ENCODE results near the gene MAP3K4. TPM values are rescaled to one million over a fixed set of nuclear protein-coding genes. Genes with fewer than 3 reads are reported as not detected.

The MAP3K4 gene
- total RNA-seq, 1 experiment from 2014 or later = 54.3 TPM

GRCh38 chr6:160987265-160987664, 4.3 kb upstream of the MAP3K4 start:
- Histone ChIP-seq H4K20me1 (ENCODE audit: control insufficient read depth, insufficient read depth, insufficient read length) (no peaks in the 10 kb centered on the region), H4K5ac (ENCODE audit: insufficient read length, low read depth, low read length) (no peak overlapping the region), H3K79me2 (ENCODE audit: insufficient read depth, low read length) (no peaks in the 10 kb centered on the region), H3K9me3 (ENCODE audit: control insufficient read depth, low read depth, low read length) (no peaks in the 10 kb centered on the region), H3K4me1 (ENCODE audit: insufficient read depth, low read length) (no peaks in the 10 kb centered on the region), H2BK15ac (ENCODE audit: low read depth, low read length) (no peak overlapping the region), H4K91ac (ENCODE audit: insufficient read length, low read depth, low read length) (no peak overlapping the region), H3K4ac (ENCODE audit: low read depth, low read length) (no peak overlapping the region), H3T11ph (ENCODE audit: low read length) (no peak overlapping the region), H3K23me2 (ENCODE audit: insufficient read length, low read depth, low read length, poor library complexity, severe bottlenecking) (peaks cover 3% of the 10 kb centered on the region), H3K27me3 (ENCODE audit: insufficient read depth, low read length) (no peaks in the 10 kb centered on the region), H2AK5ac (ENCODE audit: insufficient read length, low read length) (no peak overlapping the region), H3K4me2 (ENCODE audit: insufficient read depth, insufficient read length, low read length) (no peak overlapping the region), H2BK120ac (ENCODE audit: low read depth, low read length, poor library complexity, severe bottlenecking) (no peak overlapping the region), H2AFZ (ENCODE audit: low read length) (no peak overlapping the region), H4K8ac (replicated peaks; ENCODE audit: insufficient read length, low read depth, low read length) (no peak overlapping the region), H2BK20ac (ENCODE audit: low read depth, low read length, poor library complexity, severe bottlenecking) (no peak overlapping the region), H3K23ac (ENCODE audit: insufficient read length, low read depth, low read length) (no peak overlapping the region), H3K14ac (ENCODE audit: insufficient read depth, low read length) (no peak overlapping the region), H3K18ac (ENCODE audit: insufficient read length, low read depth, low read length) (no peak overlapping the region), H2BK5ac (ENCODE audit: insufficient read length, low read length) (no peak overlapping the region), H3K9ac (ENCODE audit: extremely low read depth, insufficient read length, low read length) (no peak overlapping the region), H3K79me1 (ENCODE audit: insufficient read depth, low read depth, low read length, poor library complexity, severe bottlenecking) (no peaks in the 10 kb centered on the region), H3K27ac (ENCODE audit: insufficient read length, low read depth, low read length) (no peak overlapping the region), H2BK12ac (ENCODE audit: insufficient read length, low read depth, low read length) (no peak overlapping the region), H3K56ac (ENCODE audit: insufficient read length, low read depth, low read length) (no peak overlapping the region)
- no peak overlapping the region for H3K27ac Mint-ChIP-seq
- peaks cover 2 to 3% of the 10 kb centered on the region in 2 experiments; a peak in 3 of 4 replicates for H3K4me1 Mint-ChIP-seq
- no peak overlapping the region for H3K4me3 Mint-ChIP-seq
- no peak for TF ChIP-seq CTCF (conservative IDR thresholded peaks at IDR 0.05)
- WGBS (ENCODE audit: extremely low coverage, insufficient read length, low lambda C conversion rate) = no CpG with 5 or more reads among the region's 3 CpGs
- H3K36me3 Mint-ChIP-seq (ENCODE audit: insufficient read depth in 1 of 3, low read depth in 3 of 3) = peaks cover 16 to 32% (median 20%) of the 10 kb centered on the region in 3 experiments
- H3K27me3 Mint-ChIP-seq (ENCODE audit: low read depth) = peaks cover 5% of the 10 kb centered on the region
- peaks cover 29 to 40% of the 10 kb centered on the region in 2 experiments for H3K9me3 Mint-ChIP-seq
- DNase-seq = no peak
